GM21423 (cell line): ENCODE data around the gene ZER1.
"Not testable (repeated sequence)": the region's sequence is repeated elsewhere in the genome, so short reads cannot be mapped to it uniquely, and the experiment has no call there.

Source experiments
- ATAC-seq: cut with Tn5 transposase; IDR thresholded peaks from one replicate; pipeline ENCODE4 v1.9.1; 2021; ENCODE audit warnings: mild to moderate bottlenecking, moderate library complexity; ENCODE audit not compliant: unreplicated experiment

The ZER1 gene

DNA sequence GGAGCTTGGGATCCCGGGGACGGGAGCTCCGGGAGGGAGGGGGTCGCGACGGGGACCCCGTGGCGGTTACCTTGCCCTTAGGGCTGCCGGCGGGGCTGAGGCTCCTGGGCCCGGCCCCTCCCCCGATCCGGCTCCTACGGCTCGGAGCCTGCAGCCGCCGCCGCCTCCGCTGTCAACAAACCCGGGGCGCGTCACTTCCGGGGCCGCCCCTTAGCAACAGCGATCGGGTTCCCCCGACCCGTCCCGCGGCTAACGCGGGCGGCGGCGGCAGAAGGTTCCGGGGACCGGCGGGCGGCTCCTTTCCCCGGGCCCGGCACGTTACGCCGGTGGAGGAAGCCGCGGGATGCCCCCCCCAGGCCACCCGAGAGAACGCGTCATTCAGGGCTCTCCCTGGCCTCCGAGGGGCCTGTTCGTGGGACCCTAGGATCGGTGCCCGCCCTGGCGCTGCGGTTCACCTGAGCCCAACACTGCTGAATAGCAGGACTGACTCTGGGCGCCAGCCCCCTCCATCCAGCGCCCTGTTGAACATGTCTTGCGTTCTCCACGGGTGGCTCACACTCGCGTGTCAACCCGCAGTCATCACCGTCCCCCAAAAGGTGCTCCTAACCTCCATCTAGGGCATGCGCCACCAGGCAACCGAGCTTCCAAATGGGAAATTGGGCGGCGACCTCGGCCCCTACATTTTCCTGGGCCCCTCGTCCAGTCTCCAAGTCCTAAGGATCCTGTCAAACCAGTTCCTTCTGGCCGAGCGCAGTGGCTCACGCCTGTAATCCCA is at the start of gene ZER1:
TSS of gene ZER1 (minus strand) at position 183 of the 775 bp plus-strand sequence. CDS start 16,362 bp downstream, outside the sequence.
- peak; percentile 91 for ATAC-seq

DNA sequence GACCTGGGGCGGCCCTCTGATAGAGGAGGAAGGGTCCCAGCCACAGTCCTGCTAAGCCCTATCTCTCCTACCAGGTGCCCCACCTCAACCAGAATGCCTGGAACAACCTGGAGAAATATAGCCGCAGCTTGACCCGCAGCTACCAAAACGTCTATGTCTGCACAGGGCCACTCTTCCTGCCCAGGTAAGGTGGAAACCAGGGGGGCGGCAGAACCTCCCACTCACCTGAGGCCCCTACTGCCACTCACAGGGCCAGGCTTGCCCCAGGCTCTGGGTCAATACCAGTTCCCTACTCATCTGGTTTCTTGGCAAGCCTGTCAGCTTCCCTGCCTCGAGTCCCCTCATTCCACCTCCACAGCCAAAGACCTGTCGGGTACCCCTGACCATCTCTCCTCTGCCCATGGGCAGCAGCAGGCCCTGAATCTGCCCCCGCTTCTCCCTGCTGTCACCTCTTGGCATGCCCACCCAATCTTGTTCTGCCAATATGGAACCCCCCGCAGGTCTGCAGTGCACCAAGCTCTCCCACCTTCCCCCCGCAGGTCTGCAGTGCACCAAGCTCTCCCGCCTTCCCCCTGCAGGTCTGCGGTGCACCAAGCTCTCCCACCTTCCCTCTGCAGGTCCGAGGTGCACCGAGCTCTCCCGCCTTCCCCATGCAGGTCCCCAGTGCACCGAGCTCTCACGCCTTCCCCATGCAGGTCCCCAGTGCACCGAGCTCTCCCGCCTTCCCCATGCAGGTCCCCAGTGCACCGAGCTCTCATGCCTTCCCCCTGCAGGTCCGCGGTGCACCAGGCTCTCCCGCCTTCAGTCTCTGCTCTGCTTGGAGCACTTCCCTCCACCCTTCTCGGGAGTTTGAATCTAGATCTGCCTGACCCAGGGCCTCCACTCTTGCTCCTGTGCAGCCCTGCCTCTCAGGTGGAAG is 49.2 kb upstream of the ZER1 start:
- no peak for ATAC-seq

DNA sequence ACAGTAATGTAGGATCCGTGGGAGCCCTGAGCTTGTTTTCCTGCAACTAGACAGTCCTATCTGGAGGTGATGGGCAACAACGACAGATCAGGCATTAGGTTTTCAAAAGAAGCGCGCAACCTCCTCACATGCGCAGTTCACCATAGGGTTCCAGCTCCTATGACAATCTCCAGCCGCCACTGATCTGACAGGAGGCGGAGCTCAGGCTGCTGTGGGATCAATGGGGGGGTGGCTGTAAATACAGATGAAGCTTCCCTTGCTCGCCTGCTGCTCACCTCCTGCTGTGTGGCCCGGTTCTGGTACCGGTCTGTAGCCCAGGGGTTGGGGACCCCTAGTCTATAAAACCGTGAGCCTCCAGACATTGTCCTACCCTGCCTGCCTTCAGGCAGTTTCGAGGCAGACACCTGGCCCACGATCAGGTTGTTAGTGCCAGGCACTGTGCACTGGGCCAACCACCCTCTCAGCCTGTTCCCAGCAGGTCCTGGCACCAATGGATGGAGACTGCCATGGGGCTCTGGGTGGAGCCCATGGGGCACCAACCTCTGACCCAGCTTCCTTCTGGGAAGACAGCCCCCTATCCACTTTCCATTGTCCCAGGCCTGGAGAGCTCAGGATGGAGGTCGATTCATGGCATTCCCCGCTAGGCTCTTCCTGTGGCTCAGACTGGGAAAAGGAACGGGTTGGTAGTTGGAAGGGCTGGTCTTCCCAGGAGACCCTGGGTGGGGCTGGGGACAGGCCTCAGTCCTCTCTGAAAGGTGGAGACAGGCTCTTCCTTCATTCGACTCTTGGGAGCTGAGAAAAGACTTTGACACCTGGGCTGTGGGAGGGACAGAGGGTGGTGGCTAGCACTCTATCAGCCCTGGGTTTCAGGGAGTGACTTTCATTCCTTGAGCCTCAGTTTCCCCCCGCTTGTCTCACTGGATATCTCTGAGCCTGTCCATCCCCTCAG is 48.3 kb upstream of the ZER1 start:
- no peak for ATAC-seq

DNA sequence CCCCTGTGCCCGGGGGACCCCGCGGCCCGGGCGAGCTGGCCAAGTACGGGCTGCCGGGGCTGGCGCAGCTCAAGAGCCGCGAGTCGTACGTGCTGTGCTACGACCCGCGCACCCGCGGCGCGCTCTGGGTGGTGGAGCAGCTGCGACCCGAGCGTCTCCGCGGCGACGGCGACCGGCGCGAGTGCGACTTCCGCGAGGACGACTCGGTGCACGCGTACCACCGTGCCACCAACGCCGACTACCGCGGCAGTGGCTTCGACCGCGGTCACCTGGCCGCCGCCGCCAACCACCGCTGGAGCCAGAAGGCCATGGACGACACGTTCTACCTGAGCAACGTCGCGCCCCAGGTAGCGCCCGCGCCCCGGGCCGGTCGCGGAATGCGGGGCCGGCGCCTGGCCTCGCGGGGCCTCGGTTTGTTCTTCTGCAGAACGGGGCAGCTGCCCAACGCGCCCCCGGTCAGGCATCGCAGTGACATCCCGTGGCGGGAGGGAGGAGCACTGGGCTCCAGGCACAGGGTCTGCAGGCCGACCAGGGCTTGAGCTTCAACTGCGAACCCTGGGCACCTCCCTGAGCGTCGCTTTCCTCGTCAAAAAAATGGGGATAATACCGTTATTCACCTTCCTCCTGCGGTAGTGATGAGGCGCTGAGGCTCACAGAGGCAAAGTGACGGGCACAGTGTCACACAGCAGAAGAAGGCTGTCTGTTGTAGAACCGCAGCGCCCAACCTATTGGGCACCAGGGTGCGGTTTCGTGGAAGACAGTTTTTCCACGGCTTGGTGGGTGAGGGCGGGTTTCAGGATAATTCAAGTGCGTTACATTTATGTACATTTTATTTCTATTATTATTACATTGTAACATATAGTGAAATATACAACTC is 47.4 kb upstream of the ZER1 start:
- ATAC-seq: peak; percentile 11

DNA sequence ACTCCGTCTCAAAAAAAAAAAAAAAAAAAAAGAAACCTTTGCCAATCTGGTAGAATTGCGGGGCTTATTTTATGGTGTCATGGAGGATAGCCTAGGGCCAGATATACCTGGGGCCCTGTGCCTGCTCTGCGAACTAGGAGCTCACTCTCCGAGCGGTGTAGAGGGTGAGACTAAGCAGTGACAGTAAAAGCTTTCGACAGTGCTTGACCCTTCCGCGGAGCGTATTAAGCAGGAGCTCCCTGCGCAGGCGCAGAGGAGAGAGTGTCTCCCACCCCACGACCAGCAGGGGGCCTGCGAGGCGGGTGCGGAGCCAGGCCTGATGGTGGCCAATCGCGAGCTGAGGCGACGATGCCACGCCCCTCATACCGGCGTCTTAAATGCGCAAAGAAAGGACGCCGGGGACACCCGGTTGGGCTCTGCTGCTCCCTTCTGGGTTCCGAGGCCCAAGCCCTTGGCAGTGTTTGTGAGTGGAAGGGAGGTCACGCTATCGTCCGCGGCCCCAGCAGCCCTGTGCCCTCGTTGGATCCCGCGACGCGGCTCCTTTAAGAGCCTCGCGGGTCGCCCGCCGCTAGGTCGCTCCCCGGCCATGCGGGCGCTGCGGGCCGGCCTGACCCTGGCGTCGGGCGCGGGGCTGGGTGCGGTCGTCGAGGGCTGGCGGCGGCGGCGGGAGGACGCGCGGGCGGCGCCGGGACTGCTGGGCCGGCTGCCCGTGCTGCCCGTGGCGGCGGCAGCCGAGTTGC is 46.5 kb upstream of the ZER1 start, which contains the start of gene ENDOG:
TSS of gene ENDOG (plus strand) at position 402 of the 740 bp plus-strand sequence. CDS start at position 587, 185 bp downstream.
- peak; percentile 91 for ATAC-seq

DNA sequence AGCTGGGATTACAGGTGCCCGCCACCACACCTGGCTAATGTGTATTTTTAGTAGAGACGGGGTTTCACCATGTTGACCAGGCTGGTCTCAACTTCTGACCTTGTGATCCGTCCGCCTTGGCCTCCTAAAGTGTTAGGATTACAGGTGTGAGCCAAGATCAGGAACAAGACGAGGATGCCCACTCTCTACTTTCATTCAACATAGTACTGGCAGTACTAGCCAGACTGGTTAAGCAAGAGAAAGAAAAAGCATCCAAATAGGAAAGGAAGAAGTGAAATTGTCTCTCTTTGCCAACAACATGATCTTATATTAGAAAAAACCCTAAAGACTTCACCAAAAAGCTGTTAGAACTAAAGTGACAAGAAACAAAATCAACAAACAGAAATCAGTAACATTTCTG is 39.1 kb upstream of the ZER1 start:
- no peak for ATAC-seq

DNA sequence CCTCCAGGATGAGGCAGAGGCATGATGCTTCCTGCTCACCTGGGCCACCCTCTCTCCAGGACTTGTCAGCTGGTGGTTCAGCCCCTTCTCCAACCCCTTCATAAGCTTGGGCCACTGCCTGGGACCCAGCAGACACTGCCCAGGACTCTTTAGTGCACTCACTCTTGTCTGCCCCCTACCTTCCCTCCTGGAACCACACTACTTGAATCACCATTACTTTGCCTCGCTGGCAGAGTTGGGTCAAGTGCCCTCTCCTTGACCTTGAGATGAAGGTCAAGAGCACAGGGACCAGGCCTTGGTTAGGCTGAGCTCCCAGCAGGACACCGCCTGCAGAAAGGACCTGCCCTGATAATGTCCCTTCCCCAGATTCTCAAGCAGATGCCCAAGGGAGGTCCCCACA is 38.1 kb upstream of the ZER1 start:
- ATAC-seq: no peak

DNA sequence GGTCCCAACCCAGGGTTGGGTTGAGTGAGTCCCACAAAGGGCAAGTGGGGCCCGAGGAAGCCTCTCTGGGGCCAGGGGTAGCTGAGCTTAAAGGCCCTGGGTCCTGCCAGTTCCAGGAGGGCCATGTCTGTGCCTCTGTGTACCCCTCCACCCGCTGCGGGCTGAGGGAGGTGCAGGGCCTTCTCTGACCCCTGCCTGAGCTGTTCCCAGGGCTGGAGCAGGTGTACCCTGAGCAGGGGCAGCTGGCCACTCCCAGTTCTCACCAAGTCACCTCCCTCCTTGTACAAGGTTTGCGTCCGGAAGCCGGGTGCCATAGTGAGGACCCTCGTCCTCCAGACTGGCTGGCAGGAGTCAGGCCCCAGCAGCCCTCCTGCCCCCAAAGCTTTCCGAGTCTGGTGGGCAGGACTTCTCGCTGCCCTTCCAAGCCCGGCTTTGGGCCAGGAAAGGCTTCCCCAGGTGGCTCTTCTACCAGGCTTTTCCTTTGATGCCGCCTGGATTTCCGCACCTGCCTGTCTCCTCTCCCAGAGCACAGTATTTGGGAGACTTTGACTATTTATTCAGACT is 37.4 kb upstream of the ZER1 start:
- ATAC-seq: no peak

DNA sequence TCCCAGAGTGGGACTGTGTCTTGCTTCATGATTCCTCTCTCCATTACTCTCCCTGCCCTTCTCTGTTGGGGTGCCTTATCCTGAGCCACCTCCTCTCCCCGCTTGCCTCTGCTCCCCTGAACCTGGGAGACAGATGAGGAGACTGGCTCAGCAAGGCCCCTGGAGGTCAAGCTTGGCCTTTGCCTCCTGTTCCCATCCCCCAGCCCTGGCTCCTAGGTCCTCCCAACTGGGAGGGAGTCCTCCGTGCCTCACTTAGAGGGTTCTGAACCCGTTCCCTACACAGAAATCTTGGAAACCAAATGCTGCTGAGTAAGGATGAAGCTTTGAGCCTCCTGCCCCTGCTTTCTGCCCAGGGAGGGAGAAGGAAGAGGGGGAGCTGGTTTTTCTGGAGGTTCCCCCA is 36.8 kb upstream of the ZER1 start:
- no peak for ATAC-seq

DNA sequence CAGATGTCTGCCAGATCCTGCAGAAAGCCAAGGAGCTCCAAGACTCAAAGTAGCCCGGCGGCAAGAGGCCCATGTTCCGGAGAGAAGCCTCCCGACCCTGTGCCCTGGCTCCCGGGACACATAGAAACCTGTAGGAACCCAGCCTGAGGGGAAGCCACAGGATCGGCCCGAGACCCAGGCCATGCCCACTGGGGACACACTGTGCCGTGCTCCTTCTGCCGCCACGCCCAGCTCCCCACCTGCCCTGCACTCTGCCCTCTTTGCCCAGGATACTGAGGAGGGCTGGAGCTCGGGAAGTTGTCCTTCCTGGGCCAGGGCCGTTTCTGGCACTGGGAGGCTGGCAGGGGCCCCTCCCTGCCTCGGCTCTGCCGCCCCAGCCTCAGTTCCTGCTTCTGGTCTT is 36.1 kb upstream of the ZER1 start:
- ATAC-seq: no peak

DNA sequence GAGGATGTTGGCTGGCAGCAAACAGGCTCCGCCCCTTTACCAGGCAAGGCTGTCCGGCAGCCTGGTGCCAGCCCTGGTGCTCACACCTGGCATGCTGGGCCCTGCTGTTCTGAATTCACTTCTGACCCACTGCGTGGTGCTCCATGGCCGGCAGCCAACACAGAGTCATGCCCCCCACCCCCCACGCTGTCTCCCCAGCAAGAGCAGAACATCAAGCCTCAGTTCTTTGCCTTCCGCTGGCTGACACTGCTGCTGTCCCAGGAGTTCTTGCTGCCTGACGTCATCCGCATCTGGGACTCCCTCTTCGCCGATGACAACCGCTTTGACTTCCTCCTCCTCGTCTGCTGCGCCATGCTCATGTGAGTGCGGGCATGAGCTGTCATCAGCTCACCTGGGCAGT is 33.9 kb upstream of the ZER1 start:
- ATAC-seq: no peak

DNA sequence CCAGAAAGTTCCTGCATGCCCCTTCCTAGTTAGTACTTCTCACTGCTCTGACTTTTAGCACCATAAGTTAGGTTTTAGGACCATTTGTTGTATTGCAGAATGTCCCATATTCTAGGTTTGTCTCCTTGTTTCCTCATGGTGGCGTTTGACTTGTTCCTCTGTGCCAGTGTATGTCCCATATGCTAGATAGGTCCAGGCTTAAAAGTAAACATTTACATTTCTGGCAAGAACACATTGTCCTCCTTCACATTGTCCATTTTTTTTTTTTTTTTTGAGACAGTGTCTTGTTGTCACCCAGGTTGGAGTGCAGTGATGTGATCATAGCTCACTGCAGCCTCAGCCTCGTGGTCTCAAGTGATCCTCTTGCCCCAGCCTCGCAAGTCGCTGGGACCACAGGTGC is 30.8 kb upstream of the ZER1 start:
- ATAC-seq: no peak

DNA sequence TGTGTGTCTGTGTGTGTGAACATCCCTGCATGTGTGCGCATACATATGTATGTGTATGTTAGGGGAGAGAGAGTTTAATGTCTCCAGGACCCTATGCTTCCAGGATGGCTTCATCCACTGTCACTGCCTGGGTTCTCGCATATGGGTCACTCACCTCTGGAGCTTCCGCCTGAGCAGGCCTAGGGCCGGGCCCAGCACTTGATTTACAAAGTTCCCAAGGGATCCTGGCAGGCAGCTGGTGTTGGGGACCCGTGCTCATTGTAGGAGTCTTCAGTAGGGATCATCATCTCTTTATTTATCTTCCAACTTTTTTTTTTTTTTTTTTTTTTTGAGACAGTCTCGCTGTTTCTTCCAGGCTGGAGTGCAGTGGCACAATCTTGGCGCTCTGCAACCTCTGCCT is 28.3 kb upstream of the ZER1 start:
- no peak for ATAC-seq

DNA sequence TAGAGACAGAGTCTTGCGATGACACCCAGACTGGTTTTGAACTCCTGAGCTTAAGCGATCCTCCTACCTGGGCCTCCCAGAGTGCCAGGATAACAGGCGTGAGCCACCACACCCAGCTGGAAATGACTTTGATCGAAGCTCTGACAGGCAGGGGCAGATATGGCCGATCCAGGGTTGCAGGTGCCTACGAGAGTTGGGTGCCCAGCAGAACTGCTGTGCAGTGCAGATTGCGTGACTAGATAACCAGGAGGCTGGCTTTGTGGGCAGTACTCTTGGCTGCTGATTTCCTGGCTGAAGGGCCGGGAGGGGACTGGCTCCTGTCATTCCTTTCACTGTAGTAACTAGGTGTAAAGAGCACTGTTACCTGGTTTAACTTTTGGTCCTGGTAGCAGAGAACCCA is 27.2 kb upstream of the ZER1 start:
- ATAC-seq: no peak

DNA sequence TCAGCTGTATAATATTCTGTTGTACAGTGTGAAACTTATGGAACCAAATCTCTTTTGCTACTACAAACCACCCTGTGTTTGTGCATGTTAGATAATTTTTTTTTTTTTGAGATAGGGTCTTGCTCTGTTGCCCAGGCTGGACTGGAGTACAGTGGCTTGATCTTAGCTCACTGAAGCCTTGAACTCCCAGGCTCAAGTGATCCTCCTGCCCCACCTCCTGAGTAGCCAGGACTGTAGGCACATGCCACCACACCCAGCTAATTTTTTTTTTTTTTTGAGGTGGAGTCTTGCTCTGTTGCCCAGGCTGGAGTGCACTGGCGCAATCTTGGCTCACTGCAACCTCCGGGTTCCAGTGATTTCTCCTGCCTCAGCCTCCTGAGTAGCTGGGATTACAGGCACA is 23.2 kb upstream of the ZER1 start:
- not testable (repeated sequence) for ATAC-seq

DNA sequence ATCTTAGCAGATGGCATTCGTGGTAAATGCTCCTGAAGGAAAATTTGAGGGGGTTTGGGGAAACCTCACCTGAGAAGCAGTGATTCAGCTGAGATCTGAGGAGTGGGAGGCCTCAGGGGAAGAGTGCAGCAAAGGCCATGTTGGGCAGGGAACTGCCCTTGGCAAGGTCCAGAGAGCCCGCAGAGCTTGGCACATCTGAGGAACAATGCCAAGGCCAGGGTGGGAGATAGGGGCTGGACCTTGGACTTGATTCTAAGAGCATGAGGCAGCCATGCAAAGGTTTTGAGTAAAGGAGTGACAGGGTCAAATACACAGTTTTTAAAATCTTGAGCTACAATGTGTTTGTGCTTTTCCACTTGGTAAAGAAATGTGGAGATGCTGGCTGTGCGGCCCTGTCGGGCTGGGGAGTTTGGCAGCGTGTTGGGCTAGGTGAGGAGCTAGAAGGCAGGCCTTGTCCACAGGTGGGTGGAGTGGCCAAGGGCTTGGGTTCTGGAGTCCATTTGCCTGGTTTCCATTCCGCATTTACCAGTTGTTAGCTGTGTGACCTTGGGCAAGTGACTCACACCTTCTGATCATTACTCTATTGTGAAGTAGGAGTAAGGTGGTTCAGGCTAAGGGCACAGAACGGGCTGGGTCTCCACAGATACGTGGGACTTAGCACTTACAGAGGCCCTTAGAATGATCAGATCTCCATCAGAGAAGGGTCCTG is 21.4 kb upstream of the ZER1 start:
- no peak for ATAC-seq

DNA sequence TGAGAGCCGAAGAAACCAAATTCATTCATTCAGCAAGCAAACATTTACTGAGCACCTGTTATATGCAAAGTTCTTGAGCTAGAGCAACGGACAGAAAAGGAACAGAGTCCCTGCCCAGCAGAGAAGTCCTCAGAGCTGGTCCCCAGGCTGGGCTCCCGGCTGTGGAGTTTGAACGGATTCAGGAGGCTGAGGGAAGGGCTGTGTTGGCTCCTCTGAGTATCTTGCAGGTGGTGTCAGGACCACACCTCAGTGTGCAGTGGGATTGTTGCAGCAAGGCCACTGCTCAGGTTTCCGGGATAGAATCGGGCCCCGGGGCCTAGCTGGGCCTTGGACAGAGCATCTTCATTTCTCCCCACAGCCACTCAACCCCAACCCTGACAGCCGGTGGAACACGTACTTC is 20.4 kb upstream of the ZER1 start:
- ATAC-seq: no peak

DNA sequence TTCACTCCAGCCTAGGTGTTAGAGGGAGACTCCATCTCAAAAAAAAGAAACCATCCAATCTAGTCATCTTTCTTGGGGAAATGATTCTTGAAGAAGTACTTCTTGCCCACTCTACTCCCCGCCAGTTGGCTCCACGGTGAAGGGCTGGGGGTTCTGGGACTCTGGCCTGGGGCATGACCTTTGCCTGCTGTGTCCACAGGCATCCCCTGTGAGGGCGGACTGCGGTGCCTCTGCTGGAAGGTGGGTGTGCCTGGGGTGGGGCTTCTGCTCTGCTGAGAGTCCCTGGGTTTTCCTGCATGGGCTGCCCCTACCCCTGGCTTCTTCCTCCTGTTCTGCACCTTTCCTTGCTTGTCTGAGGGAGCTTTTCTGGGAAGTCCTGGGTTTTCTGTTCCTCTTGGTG is 18.8 kb upstream of the ZER1 start:
- no peak for ATAC-seq
